Measurements from ENCODE around the gene C1orf56. TPM values are rescaled to one million over a fixed set of nuclear protein-coding genes. Genes with fewer than 3 reads are reported as not detected.

The C1orf56 gene
- total and polyA plus RNA-seq, 2 of the 13 experiments (the other 11 are each of a cell fraction or from before 2014, with no cell fraction given) = 1.5 to 3.2 TPM

- TF ChIP-seq, protein P1, sequence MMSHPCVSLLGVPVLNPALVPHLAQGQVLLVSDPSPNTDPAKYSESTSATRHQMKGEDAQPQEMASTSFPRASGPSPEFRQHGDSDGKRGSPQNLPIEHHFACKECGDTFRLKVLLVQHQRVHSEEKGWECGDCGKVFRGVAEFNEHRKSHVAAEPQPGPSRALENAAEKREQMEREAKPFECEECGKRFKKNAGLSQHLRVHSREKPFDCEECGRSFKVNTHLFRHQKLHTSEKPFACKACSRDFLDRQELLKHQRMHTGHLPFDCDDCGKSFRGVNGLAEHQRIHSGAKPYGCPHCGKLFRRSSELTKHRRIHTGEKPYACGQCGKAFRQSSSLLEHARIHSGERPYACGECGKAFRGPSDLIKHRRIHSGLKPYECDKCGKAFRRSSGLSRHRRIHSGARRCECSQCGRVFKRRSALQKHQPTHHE (CRISPR knock-in tag; IDR thresholded peaks at IDR 0.05; ENCODE audit: borderline replicate concordance) = peak; percentile 38; the same call in 1 of the 2 replicates
- TF ChIP-seq JARID2 (CRISPR knock-in tag; IDR thresholded peaks at IDR 0.05; ENCODE audit: insufficient replicate concordance) (no peak), ZNF350 (CRISPR knock-in tag; IDR thresholded peaks at IDR 0.05; ENCODE audit: borderline replicate concordance, low read depth) (peak; percentile 84), ATF5 (CRISPR knock-in tag; IDR thresholded peaks at IDR 0.05; ENCODE audit: low read depth) (no peak), ZNF800 (CRISPR knock-in tag; IDR thresholded peaks at IDR 0.05) (peak; percentile 25; the same call in 1 of the 2 replicates), ZNF343 (CRISPR knock-in tag; IDR thresholded peaks at IDR 0.05) (no peak), IRF2 (CRISPR knock-in tag; IDR thresholded peaks at IDR 0.05) (peak; percentile 66; the same call in 1 of the 2 replicates)
- TF ChIP-seq, protein P2, sequence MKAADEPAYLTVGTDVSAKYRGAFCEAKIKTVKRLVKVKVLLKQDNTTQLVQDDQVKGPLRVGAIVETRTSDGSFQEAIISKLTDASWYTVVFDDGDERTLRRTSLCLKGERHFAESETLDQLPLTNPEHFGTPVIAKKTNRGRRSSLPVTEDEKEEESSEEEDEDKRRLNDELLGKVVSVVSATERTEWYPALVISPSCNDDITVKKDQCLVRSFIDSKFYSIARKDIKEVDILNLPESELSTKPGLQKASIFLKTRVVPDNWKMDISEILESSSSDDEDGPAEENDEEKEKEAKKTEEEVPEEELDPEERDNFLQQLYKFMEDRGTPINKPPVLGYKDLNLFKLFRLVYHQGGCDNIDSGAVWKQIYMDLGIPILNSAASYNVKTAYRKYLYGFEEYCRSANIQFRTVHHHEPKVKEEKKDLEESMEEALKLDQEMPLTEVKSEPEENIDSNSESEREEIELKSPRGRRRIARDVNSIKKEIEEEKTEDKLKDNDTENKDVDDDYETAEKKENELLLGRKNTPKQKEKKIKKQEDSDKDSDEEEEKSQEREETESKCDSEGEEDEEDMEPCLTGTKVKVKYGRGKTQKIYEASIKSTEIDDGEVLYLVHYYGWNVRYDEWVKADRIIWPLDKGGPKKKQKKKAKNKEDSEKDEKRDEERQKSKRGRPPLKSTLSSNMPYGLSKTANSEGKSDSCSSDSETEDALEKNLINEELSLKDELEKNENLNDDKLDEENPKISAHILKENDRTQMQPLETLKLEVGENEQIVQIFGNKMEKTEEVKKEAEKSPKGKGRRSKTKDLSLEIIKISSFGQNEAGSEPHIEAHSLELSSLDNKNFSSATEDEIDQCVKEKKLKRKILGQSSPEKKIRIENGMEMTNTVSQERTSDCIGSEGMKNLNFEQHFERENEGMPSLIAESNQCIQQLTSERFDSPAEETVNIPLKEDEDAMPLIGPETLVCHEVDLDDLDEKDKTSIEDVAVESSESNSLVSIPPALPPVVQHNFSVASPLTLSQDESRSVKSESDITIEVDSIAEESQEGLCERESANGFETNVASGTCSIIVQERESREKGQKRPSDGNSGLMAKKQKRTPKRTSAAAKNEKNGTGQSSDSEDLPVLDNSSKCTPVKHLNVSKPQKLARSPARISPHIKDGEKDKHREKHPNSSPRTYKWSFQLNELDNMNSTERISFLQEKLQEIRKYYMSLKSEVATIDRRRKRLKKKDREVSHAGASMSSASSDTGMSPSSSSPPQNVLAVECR (CRISPR knock-in tag; IDR thresholded peaks at IDR 0.05; ENCODE audit: borderline replicate concordance) = peak; percentile 62
- TF ChIP-seq, protein P3, sequence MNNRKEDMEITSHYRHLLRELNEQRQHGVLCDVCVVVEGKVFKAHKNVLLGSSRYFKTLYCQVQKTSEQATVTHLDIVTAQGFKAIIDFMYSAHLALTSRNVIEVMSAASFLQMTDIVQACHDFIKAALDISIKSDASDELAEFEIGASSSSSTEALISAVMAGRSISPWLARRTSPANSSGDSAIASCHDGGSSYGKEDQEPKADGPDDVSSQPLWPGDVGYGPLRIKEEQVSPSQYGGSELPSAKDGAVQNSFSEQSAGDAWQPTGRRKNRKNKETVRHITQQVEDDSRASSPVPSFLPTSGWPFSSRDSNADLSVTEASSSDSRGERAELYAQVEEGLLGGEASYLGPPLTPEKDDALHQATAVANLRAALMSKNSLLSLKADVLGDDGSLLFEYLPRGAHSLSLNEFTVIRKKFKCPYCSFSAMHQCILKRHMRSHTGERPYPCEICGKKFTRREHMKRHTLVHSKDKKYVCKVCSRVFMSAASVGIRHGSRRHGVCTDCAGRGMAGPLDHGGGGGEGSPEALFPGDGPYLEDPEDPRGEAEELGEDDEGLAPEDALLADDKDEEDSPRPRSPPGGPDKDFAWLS (CRISPR knock-in tag; IDR thresholded peaks at IDR 0.05; ENCODE audit: borderline replicate concordance) = peak; percentile 50; the same call in 1 of the 2 replicates
- TF ChIP-seq, protein P4, sequence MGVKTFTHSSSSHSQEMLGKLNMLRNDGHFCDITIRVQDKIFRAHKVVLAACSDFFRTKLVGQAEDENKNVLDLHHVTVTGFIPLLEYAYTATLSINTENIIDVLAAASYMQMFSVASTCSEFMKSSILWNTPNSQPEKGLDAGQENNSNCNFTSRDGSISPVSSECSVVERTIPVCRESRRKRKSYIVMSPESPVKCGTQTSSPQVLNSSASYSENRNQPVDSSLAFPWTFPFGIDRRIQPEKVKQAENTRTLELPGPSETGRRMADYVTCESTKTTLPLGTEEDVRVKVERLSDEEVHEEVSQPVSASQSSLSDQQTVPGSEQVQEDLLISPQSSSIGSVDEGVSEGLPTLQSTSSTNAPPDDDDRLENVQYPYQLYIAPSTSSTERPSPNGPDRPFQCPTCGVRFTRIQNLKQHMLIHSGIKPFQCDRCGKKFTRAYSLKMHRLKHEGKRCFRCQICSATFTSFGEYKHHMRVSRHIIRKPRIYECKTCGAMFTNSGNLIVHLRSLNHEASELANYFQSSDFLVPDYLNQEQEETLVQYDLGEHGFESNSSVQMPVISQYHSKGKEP (CRISPR knock-in tag; IDR thresholded peaks at IDR 0.05) = no peak
- TF ChIP-seq, protein P5, sequence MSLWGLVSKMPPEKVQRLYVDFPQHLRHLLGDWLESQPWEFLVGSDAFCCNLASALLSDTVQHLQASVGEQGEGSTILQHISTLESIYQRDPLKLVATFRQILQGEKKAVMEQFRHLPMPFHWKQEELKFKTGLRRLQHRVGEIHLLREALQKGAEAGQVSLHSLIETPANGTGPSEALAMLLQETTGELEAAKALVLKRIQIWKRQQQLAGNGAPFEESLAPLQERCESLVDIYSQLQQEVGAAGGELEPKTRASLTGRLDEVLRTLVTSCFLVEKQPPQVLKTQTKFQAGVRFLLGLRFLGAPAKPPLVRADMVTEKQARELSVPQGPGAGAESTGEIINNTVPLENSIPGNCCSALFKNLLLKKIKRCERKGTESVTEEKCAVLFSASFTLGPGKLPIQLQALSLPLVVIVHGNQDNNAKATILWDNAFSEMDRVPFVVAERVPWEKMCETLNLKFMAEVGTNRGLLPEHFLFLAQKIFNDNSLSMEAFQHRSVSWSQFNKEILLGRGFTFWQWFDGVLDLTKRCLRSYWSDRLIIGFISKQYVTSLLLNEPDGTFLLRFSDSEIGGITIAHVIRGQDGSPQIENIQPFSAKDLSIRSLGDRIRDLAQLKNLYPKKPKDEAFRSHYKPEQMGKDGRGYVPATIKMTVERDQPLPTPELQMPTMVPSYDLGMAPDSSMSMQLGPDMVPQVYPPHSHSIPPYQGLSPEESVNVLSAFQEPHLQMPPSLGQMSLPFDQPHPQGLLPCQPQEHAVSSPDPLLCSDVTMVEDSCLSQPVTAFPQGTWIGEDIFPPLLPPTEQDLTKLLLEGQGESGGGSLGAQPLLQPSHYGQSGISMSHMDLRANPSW (CRISPR knock-in tag; IDR thresholded peaks at IDR 0.05; ENCODE audit: borderline replicate concordance) = 0 out of 2 replicates have a peak, but pooled peaks have one; percentile 56
Observed at GRCh38 chr1:151012684-151013471, 34.7 kb upstream of the C1orf56 start (continued).
